Suprapubic skin (tissue), 4 donors: ENCODE results near the gene ZFP36L1. TPM values are rescaled to one million over a fixed set of nuclear protein-coding genes. Genes with fewer than 3 reads are reported as not detected.

Experiments used
- DNase-seq, 2 donors: peaks; one replicate each; pipeline ENCODE4 v3.0.0-alpha.2; 2019; ENCODE audit warnings: low spot score in 2 of 2
- H3K27ac ChIP-seq: fragments of 200-600 bp; sonication (generic); one replicate; pipeline ENCODE4 v1.5.1; 2019
- H3K27me3 ChIP-seq: fragments of 200-600 bp; sonication (generic); one replicate; pipeline ENCODE4 v1.5.1; 2019
- H3K36me3 ChIP-seq: fragments of 200-600 bp; sonication (generic); one replicate; pipeline ENCODE4 v1.5.1; 2019
- H3K4me1 ChIP-seq: fragments of 200-600 bp; sonication (generic); one replicate; pipeline ENCODE4 v1.5.1; 2019
- H3K4me3 ChIP-seq: fragments of 200-600 bp; sonication (generic); one replicate; pipeline ENCODE4 v1.5.1; 2019; ENCODE audit warnings: mild to moderate bottlenecking
- H3K9me3 ChIP-seq: fragments of 200-600 bp; sonication (generic); one replicate; pipeline ENCODE4 v1.5.1; 2019
- EP300 ChIP-seq: sonication (generic); formaldehyde crosslinking; IDR thresholded peaks from one replicate; pipeline ENCODE4 v1.6.1; 2017; ENCODE audit warnings: antibody characterized with exemption
- POLR2A ChIP-seq, 2 donors: fragments of 450-650 bp; IDR thresholded peaks; one replicate each; pipeline ENCODE4 v1.6.1; 2017; ENCODE audit warnings: antibody characterized with exemption in 2 of 2, mild to moderate bottlenecking in 2 of 2, moderate library complexity in 2 of 2
- POLR2AphosphoS5 ChIP-seq, 3 donors: sonication (generic); formaldehyde crosslinking; IDR thresholded peaks; one replicate each; pipeline ENCODE4 v1.6.1; 2017; ENCODE audit warnings: antibody characterized with exemption in 3 of 3
- WGBS: methylation state at CpG from one replicate; pipeline ENCODE4 v1.1.5; 2018; 5-methylcytosine and 5-hydroxymethylcytosine counted together
- total RNA-seq, 4 donors: library from RNA; depleted of rRNA; stranded (reverse); fragments of >200 nt; gene quantifications; one replicate each; pipeline ENCODE4 v1.1.0, GENCODE V29; 2016
- TF ChIP-seq, protein P1 (sequence below), 2 donors: fragments of 200-600 bp in 1 of 2; fragments of 450-650 bp in 1 of 2; sonication (generic) in 1 of 2; IDR thresholded peaks; one replicate each; pipeline ENCODE4 v1.5.1; 2016 to 2019; ENCODE audit warnings: antibody characterized with exemption in 2 of 2, mild to moderate bottlenecking in 1 of 2, moderate library complexity in 1 of 2

The ZFP36L1 gene
- total RNA-seq, 4 donors from 2014 or later = 1,382 to 1,995 (median 1,611) TPM

DNA sequence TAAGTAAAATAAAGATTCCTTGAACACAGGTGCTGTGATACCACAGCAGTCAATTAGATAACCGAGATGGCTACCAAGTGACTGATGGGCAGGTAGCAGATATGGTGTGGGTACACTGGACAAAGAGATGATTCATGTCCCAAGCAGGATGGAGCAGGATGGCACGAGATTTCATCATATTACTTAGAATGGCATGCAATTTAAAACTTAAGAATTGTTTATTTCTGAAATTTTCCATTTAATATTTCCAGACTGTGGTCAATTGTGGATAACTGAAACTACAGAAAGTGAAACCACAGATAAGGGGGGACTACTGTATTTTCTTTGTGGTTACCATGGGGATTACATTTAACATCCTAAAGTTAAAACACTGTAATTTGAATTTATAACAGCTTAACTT is 7.5 kb upstream of the ZFP36L1 start:
- peaks cover 19% of the 10 kb centered on the region for H3K4me1 ChIP-seq
- TF ChIP-seq POLR2A (IDR thresholded peaks at IDR 0.05) = no peak
- TF ChIP-seq EP300 = no peak
- TF ChIP-seq POLR2AphosphoS5 (IDR thresholded peaks at IDR 0.05) = no peak
- TF ChIP-seq, protein P1, sequence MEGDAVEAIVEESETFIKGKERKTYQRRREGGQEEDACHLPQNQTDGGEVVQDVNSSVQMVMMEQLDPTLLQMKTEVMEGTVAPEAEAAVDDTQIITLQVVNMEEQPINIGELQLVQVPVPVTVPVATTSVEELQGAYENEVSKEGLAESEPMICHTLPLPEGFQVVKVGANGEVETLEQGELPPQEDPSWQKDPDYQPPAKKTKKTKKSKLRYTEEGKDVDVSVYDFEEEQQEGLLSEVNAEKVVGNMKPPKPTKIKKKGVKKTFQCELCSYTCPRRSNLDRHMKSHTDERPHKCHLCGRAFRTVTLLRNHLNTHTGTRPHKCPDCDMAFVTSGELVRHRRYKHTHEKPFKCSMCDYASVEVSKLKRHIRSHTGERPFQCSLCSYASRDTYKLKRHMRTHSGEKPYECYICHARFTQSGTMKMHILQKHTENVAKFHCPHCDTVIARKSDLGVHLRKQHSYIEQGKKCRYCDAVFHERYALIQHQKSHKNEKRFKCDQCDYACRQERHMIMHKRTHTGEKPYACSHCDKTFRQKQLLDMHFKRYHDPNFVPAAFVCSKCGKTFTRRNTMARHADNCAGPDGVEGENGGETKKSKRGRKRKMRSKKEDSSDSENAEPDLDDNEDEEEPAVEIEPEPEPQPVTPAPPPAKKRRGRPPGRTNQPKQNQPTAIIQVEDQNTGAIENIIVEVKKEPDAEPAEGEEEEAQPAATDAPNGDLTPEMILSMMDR (IDR thresholded peaks at IDR 0.05) = no peak
- H3K36me3 ChIP-seq = no peaks in the 10 kb centered on the region
- H3K4me3 ChIP-seq = no peak overlapping the region
- WGBS = 83% methylated on average over 2 of the region's 2 CpGs
- no peak for DNase-seq
- no peaks in the 10 kb centered on the region for H3K9me3 ChIP-seq
- no peak overlapping the region for H3K27ac ChIP-seq
- no peaks in the 10 kb centered on the region for H3K27me3 ChIP-seq

DNA sequence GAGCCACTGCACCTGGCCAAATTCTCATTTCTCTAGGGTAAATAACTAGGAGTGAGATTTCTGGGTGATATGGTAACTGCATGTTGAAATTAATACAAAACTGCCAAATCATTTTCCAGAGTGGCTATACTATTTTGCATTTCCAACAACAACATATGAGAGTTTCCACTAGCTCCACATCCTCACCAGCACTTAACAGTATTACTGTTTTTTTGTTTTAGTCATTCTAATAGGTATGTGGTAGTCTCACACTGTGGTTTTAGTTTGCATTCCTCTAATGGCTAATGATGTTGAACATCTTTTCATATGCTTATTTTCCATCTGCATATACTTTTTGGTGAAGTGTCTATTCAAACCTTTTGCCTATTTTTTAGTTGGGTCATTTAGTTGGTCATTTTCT is 5.8 kb upstream of the ZFP36L1 start:
- no peak for TF ChIP-seq POLR2AphosphoS5 (IDR thresholded peaks at IDR 0.05)
- TF ChIP-seq, protein P1 (IDR thresholded peaks at IDR 0.05) = no peak
- TF ChIP-seq POLR2A (IDR thresholded peaks at IDR 0.05) = no peak
- no peak for TF ChIP-seq EP300
- Histone ChIP-seq H3K4me1 (peaks cover 22% of the 10 kb centered on the region), H3K27me3 (no peaks in the 10 kb centered on the region), H3K4me3 (no peak overlapping the region), H3K36me3 (no peaks in the 10 kb centered on the region), H3K9me3 (no peaks in the 10 kb centered on the region), H3K27ac (no peak overlapping the region)
- DNase-seq = no peak

DNA sequence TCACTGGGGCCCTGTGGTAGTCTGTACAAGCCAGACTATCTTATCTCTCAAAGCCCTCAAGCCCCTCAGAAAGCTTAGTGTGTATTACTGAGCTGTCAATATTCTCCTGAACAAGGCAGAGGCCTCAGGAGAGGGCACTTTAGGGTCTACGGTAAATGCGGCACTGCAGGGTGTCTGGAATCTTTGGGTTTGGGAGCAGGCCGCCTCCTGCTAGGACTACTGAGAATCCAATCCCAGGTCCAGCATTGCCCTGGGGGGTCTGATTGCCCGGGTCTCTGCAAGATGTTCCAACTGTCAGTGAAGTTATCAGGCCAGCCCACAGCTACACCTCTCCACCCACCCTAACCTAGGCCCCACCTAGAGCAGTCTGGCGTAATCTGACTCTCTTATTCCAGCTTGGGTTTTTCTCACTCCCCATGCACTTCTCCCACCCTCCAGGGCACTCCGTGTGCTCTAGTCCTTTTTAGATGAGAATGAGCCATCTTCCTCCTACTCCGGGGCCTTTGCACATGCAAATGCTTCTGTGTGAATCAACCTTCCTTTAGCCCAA is 4.3 kb upstream of the ZFP36L1 start:
- H3K9me3 ChIP-seq = no peaks in the 10 kb centered on the region
- DNase-seq = peak in 1 of 2 donors; percentile 63
- no peak for TF ChIP-seq POLR2AphosphoS5 (IDR thresholded peaks at IDR 0.05)
- TF ChIP-seq POLR2A (IDR thresholded peaks at IDR 0.05) = no peak
- TF ChIP-seq, protein P1 (IDR thresholded peaks at IDR 0.05) = no peak
- TF ChIP-seq EP300 = no peak
- 71% methylated on average over 7 of the region's 7 CpGs for WGBS
- H3K36me3 ChIP-seq = no peaks in the 10 kb centered on the region
- H3K4me3 ChIP-seq = no peak overlapping the region
- H3K4me1 ChIP-seq = peaks cover 22% of the 10 kb centered on the region
- H3K27me3 ChIP-seq = no peaks in the 10 kb centered on the region
- H3K27ac ChIP-seq = peak overlapping the region; percentile 100

DNA sequence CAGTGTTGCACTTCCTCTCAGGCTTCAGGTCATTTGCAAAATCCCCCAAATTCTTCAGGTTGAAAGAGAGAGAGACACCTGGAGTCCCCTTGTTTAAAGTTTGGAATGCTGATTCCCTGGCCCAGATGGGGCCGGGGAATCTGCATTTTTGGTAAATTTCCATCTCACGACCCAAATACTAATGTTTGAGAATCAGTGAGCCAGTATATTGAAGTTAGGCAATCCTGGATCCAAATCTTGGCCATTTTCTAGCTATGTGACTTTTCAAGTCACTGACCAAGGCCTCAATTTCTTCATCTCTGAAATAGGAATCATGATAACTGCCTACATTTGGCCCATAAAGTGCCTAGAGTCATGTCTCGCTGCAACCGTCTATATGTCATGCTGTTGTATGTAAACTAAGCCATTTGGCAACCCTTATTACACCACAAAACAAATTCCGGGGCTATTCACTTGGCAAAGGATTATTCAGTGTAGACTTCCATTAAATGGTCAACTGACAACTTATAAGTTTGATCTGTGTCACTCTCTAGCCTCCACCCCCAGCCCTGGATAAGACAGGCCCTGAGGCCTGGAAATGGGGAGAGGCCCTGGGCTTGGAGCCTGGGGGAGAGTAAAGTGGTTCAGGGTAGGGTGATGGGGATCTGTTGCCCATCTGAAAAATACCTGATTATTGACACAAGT is 3.7 kb upstream of the ZFP36L1 start:
- H3K9me3 ChIP-seq = no peaks in the 10 kb centered on the region
- H3K4me3 ChIP-seq = peak overlapping the region; percentile 66
- peaks cover 2% of the 10 kb centered on the region for H3K36me3 ChIP-seq
- peaks cover 22% of the 10 kb centered on the region for H3K4me1 ChIP-seq
- H3K27ac ChIP-seq = peak overlapping the region; percentile 100
- 40% methylated on average over 5 of the region's 5 CpGs for WGBS
- no peaks in the 10 kb centered on the region for H3K27me3 ChIP-seq
- DNase-seq = peak in 1 of 2 donors; percentile 74
- TF ChIP-seq, protein P1 (IDR thresholded peaks at IDR 0.05) = no peak
- TF ChIP-seq POLR2AphosphoS5 (IDR thresholded peaks at IDR 0.05) = peak in 1 of 3 donors; percentile 26

DNA sequence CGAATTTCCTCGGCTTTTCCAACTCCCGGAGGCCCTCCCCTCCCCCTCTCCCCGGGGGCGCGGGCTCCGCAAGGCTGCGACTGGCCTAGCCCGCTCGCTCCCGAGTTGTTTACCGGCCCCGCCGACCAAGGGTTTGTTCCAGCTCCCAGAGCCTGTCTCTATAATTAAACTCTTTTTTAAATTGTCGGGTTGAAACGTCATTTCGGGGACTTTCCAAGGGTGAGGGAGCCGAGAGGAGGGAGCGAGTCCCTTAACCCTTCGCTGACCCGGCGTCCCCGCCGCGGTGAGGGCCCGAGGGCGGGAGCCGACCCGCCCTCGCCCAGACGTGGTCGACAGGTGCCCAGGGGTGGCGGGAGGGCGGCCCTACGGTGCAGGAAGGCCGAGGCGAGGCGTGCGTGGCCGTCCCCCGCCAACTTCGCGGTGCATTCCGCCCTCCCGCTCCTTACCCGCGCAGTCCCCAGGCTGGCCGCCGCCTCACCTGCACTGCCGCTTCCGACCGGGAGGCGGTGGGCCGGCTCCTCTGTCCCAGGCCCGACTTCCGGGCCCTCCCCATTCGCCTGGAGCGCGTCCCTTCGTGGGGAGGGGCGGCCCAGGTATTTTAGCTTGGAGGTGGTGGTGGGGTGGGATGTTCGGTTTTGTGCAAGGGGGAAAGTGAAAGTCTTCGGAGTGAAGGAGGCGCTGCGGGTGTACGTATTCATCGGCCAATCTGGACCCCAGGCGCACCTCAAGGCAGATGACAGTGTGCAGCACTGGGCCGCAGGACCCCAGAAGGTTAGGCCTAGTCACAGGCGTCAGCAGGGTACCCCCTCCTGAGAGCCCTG is 2.9 kb upstream of the ZFP36L1 start:
- Histone ChIP-seq H3K27me3 (no peaks in the 10 kb centered on the region), H3K27ac (peak overlapping the region; percentile 100), H3K36me3 (peaks cover 9% of the 10 kb centered on the region), H3K4me1 (peaks cover 22% of the 10 kb centered on the region), H3K9me3 (no peaks in the 10 kb centered on the region), H3K4me3 (peak overlapping the region; percentile 66)
- TF ChIP-seq, protein P1 (IDR thresholded peaks at IDR 0.05) = peak; percentile 79 to 93
- TF ChIP-seq EP300 (no peak), POLR2A (IDR thresholded peaks at IDR 0.05) (peak; percentile 66 to 71), POLR2AphosphoS5 (IDR thresholded peaks at IDR 0.05) (peak; percentile 15 to 90 (median 85))
- DNase-seq = peak; percentile 89 to 90
- WGBS = under 1% methylated on average over 37 of the region's 70 CpGs
